Stimulated activated CD8-positive, alpha-beta memory T cell treated with anti-CD3 and anti-CD28 coated beads, Interleukin-7, amount 100 ng/mL, for 4 hours (primary cell): Measurements from ENCODE around the gene MOB3B.
"Not testable (repeated sequence)": the region's sequence is repeated elsewhere in the genome, so short reads cannot be mapped to it uniquely, and the experiment has no call there.

Experiments
- DNase-seq, 2 donors: peaks; one replicate each; pipeline ENCODE4 v3.0.0-alpha.2; 2020; ENCODE audit warnings: low read depth in 2 of 2

Gene MOB3B

DNA sequence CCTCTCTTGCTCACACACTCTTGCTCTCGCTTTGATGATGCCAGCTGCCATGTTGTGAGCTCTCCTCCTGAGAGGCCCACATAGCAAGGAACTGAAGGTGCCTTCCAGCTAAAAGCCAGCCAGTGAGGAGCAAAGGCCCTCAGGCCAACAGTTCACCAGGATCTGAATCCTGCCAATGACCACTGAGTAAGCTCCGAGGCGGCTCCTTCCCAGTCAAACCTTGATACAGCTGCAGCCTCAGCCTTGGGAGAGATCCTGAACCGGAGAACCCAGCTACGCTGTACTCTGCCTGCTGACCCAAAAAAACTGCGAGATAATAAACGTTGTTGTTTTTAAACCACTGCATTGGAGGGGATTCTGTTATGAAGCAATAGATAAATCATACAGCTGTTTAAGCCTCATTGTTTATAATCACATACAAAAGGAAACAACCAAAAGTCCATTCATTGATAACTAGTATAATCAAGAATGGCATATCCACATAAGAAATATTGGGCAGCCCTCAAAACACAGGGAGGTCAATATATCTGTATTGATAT lies 54.5 kb downstream of the MOB3B start:
- DNase-seq = no peak

DNA sequence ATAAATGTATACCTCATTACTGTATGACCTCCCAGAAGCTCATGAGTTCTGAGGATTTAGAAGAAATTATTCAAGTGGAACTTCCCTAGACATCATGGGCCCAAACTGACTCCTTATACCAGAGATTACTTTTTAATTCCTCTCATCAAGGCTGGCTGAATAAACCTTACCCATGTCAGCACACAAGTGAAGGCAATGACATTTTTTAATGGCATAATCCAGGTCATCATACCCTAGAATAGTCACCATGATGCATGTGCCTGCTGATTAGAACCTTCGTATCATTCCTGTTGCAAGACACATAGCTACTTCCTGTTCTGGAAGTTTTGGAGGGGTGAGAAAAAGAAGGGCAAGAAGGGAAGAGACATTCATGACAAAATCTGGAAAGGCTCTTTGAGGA lies 55.3 kb downstream of the MOB3B start:
- DNase-seq = no peak

GRCh38 chr9:27473111-27473529 lies 56.5 kb downstream of the MOB3B start:
- DNase-seq = no peak

GRCh38 chr9:27472195-27472594 lies 57.4 kb downstream of the MOB3B start:
- DNase-seq = no peak

DNA sequence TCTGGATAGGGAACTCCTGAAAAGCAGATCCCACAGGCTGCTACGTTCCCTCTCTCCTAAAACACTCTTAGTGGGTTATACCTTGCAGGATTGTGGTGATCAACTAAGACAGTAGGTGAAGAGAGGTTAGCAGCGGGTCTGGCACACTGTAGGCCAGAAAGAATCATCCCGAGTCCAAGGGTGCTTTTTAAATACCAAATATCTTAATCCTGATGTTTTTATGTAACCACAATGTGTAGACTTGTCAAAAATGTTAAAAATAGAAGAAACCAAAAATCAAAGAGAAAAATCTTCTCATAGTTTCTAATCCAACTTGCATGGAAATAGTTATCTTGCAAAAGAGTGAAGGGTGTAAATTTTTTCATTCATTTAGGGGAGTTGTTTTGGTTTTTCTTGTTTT lies 57.8 kb downstream of the MOB3B start:
- no peak for DNase-seq

DNA sequence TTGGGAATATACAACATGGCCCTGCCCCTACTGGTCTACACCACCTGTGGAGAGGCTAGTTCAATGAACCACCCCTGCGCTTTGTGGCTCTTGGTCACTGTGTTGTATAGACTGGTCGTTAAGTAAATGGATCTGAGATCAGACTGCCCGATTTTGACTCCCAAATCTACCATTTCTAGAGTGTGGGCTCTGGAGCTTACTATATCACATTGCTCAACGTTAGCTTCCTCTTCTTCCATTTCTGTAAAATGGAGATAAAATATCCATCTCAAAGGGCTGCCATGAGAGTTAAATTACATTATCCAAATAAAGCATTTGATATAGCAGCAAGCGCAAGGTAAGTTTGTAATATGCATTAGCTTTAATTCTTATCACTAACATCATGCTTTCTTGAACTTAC lies 58.2 kb downstream of the MOB3B start:
- no peak for DNase-seq

DNA sequence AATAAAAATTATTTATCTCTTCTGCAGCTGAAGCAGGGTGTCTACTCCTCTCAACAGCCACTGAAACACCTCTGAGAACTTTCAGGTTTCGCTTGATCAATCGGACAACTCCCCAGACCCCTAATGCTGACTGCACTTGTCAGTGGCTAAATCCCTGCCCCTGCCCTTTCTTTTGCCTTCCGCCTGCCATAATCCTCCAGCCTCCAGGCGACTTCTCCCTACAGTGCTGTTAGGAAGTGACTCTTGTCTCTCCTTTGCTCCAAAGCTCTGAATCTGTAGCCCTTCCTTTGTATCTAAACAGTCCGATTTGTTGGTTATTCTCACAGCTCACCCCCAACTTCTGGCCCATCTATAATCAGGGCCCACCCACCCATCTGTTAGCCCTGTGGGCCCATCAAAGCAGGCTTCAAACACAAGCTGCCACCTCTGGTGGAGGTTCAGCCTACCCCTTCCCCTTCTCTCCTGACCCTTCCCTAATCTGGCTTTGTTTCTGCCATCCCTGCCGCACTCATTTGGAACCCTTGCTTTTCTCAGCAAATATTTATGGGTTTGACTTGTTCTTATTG lies 59.2 kb downstream of the MOB3B start:
- no peak for DNase-seq

DNA sequence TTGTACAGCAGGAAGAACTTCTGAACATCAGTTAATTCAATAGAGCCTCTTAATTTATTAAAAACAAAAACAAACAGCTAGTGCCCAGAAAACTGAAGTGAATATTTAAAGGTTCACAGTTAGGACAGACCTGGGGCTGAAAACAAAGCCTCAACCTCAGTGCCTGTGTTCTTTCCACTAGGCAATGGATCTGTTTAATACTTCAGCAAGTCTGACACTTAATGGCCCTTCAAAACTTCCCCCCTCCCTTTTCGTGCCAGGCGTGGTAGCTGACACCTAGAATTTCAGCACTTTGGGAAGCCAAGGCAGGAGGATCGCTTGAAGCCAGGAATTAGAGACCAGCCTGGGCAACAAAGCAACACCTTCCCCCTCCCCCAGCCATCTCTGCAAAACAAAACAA lies 60.1 kb downstream of the MOB3B start:
- DNase-seq = no peak

- DNase-seq = no peak
These were observed 61.0 kb downstream of the MOB3B start for GRCh38 chr9:27468462-27469110.

DNA sequence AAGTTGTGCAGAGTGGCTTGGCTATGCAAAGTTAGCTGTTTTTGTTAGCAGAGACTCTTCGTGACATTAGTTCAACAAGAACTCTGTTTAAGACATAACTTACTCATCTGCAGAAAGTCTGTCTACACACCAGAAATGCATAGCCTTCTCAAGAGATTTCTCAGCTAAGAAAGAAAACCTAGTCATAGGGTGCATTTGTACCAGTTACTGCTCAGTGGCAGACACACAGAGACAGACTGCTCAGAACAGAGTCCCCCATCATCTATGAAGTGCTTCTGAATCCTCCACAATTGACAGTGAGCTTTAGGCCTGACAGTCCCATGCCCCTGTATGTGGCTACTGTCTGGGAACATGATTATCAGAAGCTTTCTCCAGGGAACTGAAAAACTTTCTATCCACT lies 61.6 kb downstream of the MOB3B start:
- no peak for DNase-seq

DNA sequence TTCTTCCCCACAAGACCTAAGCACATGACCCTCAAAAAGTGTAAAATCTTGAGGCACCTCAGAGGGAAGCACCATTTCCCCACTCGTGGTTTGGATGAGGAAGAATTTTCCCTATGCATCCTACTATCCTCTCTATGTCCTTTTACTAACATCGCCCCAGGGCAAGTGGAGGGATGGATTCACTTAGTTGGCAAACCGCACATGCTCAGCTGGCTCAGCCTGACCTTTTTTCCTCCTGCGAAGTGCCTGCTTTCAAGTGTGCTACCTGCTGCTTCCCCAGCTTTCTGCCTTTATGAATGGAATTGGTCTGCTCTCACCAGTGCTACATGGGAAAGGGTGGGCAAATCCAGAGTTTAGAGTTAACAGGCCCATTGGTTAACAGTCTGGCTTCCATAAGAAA lies 62.1 kb downstream of the MOB3B start:
- no peak for DNase-seq

- not testable (repeated sequence) for DNase-seq
These were observed 63.1 kb downstream of the MOB3B start for GRCh38 chr9:27466516-27466915.

- DNase-seq = not testable (repeated sequence)
These were observed 64.7 kb downstream of the MOB3B start for GRCh38 chr9:27464950-27465349.

GRCh38 chr9:27462846-27463245 lies 66.8 kb downstream of the MOB3B start:
- DNase-seq = no peak

DNA sequence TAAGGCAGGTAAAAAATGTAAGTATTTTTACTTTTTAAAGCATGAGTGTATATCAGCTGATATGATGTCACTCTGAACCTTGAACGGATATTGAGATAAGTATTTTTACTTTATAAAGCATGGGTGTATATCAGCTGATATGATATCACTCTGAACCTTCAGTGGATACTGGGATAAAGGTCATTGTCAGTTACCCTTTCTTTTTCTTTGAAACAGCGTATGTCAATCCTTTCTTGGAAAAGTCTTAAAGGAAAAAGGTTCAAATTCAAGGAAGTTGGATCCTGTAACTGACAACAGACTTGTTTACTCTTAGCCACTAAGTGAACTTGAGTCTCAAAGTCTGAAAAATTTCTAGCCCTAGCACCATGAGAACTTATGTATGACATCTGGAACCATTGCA lies 67.2 kb downstream of the MOB3B start:
- no peak for DNase-seq

DNA sequence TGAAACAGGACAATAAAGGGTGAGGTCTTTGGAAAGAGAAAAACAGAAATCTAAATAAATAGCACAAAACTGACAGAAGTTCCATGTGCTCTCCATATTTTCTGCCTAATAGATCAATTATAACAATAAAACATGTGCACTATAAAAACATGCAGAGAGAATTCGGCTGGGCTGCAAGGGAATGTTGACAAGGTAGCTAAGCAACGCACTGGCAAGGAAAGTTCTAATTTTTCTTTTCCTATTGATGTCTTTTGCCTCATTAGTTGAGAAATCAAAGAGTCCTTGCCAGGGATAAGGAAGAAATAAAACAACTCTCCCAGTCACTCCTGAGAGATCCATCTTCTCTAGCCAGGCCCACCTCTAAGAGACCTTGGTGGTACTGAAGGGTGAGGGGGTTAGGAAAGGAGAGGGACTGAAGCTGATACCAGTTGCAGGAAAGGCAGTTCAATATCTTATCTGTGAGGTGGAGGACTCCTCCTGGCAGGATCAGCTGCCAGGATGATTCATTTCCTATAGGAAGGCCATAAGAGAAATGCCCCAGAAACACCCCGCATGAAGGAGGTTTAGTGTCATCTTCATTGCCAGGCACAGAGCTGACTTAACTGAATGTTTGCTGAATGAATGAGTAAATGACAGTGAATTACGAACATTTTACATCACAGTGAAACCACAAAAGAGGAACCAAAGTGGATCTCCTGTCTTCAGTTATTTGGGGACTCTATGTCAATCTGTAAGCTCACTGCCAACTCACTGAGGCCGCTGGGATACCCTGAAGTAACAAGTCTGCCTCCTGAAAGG lies 69.2 kb downstream of the MOB3B start:
- no peak for DNase-seq

GRCh38 chr9:27457445-27457844 lies 72.2 kb downstream of the MOB3B start:
- DNase-seq = no peak

DNA sequence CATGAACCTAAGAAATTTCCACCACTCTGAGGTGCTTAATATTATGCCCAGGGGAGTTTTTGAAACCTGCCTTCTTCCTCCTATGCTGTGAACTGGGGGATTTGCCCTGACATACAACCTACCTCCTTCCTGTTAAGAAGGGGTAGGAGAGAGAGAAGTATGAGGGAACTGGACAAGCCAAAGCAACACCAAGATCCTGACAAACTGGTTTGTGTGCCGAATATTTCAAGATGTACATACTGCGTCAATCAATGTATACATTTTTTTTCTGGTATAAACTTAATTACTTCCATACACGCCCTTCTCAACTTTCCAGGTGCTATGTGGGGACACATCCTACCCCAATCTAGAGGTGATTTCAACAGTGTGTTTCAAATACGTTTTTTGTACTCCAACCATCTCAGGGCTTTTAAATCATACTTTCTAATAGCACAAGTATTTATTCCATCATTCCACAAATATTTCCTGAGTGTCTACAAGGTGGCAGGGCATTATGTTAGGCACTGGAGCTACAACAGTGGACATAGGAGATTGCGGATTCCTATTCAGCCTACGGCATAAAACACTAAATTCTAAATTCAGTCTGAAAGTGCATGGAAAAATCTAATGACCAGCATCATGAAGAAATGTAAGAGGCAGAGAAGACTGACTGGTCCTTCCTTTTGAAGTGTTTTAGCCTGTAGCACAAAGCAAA lies 75.6 kb downstream of the MOB3B start:
- DNase-seq = no peak

DNA sequence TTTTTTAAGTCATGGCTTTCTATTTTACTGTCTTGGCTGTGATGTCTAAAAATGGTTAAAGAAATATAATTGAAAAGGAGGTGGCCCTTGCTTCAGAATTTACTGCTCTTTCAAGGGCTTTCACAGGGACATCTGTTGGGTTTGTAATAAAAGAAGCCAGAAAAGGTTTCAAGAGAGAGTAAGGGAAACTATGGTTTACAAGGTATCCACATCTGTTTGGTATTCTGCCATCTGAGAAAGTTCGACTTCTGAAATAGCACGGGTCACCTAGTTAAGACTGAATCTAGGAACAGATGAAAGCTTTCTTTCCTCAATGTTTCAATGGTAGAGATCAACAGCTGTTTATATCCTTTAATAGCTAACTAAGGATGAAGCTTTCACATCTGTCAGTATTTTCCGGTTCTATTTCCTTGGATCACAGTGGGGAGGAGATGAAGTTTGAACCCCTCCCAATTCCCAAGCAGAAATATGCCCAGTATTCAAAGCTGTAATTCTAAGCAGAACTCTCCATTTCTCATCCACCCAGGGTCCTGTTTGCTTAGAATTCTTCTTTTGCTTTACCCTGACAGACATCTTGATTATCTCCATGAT lies 78.3 kb downstream of the MOB3B start:
- DNase-seq = no peak

GRCh38 chr9:27450752-27451151 lies 78.9 kb downstream of the MOB3B start:
- DNase-seq = no peak

DNA sequence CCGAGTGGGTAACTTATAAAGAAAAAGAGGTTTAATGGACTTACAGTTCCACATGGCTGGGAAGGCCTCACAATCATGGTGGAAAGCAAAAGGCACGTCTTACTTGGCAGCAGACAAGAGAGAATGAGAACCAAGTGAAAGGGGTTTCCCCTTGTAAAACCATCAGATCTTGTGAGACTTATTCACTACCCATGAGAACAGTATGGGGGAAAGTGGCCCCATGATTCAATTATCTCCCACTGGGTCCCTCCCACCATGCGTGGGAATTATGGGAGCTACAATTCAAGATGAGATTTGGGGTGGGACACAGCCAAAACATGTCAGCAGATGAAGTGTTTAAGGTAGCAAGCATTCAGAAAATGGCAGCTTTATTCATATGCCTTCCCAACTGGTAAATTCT lies 81.3 kb downstream of the MOB3B start:
- not testable (repeated sequence) for DNase-seq
